HG03521 (cell line): Measurements from ENCODE around the gene TMEM147.
"Not testable (repeated sequence)": the region's sequence is repeated elsewhere in the genome, so short reads cannot be mapped to it uniquely, and the experiment has no call there.

ENCODE experiments used
- ATAC-seq: cut with Tn5 transposase; IDR thresholded peaks from one replicate; pipeline ENCODE4 v1.9.1; 2021; ENCODE audit warnings: mild to moderate bottlenecking, moderate library complexity; ENCODE audit not compliant: unreplicated experiment

TMEM147 gene

GRCh38 chr19:35561436-35561835, 16.0 kb downstream of the TMEM147 start:
- ATAC-seq = no peak

GRCh38 chr19:35562336-35562735, 16.9 kb downstream of the TMEM147 start:
- no peak for ATAC-seq

GRCh38 chr19:35562776-35563175, 17.4 kb downstream of the TMEM147 start:
- no peak for ATAC-seq

- no peak for ATAC-seq
Observed at GRCh38 chr19:35563207-35563829, 17.9 kb downstream of the TMEM147 start, which contains the start of gene ATP4A. Gene ATP4A, minus strand, starts transcription at chr19:35563658. Its CDS starts 29 bp downstream, at chr19:35563629.

- no peak for ATAC-seq
Observed at GRCh38 chr19:35565016-35565856, 19.8 kb downstream of the TMEM147 start.

- ATAC-seq = no peak
Observed at GRCh38 chr19:35566738-35567137, 21.3 kb downstream of the TMEM147 start.

- no peak for ATAC-seq
Observed at GRCh38 chr19:35569281-35569781, 23.9 kb downstream of the TMEM147 start.

GRCh38 chr19:35571406-35571965, 26.1 kb downstream of the TMEM147 start:
- ATAC-seq = no peak

GRCh38 chr19:35577918-35578317, 32.5 kb downstream of the TMEM147 start:
- ATAC-seq = no peak

- no peak for ATAC-seq
Observed at GRCh38 chr19:35578707-35579106, 33.3 kb downstream of the TMEM147 start.

- ATAC-seq = no peak
Observed at GRCh38 chr19:35582760-35583159, 37.3 kb downstream of the TMEM147 start.

- no peak for ATAC-seq
Observed at GRCh38 chr19:35585848-35586247, 40.4 kb downstream of the TMEM147 start, which contains the start of gene PMIS2. Gene PMIS2, plus strand, starts transcription at chr19:35586173. Its CDS starts 87 bp downstream, at chr19:35586260.

GRCh38 chr19:35587321-35587720, 41.9 kb downstream of the TMEM147 start:
- ATAC-seq = no peak

- ATAC-seq = no peak
Observed at GRCh38 chr19:35590875-35591274, 45.4 kb downstream of the TMEM147 start.

GRCh38 chr19:35592226-35592625, 46.8 kb downstream of the TMEM147 start:
- ATAC-seq = no peak

GRCh38 chr19:35595026-35595425, 49.6 kb downstream of the TMEM147 start:
- not testable (repeated sequence) for ATAC-seq

GRCh38 chr19:35595928-35596327, 50.5 kb downstream of the TMEM147 start:
- ATAC-seq = no peak

GRCh38 chr19:35596366-35596999, 51.1 kb downstream of the TMEM147 start:
- ATAC-seq = no peak
